H1 (cell line): Measurements from ENCODE around the gene DPYSL3. TPM values are rescaled to one million over a fixed set of nuclear protein-coding genes. Genes with fewer than 3 reads are reported as not detected.

Experiments used
- EP300 ChIP-seq, 2 experiments: IDR thresholded peaks; 1 replicate in 1 of 2; 2 replicates in 1 of 2; pipeline ENCODE4 v1.6.1; 2011 to 2012; ENCODE audit warnings: low read depth in 2 of 2, low read length in 2 of 2, mild to moderate bottlenecking in 2 of 2, borderline replicate concordance in 1 of 2, inconsistent platforms in 1 of 2, moderate library complexity in 1 of 2
- FOSL1 ChIP-seq: IDR thresholded peaks from 2 replicates; pipeline ENCODE4 v1.6.1; 2011; ENCODE audit warnings: mild to moderate bottlenecking, low read depth, low read length, moderate library complexity; ENCODE audit not compliant: insufficient read depth
- HDAC6 ChIP-seq: IDR thresholded peaks from one replicate; pipeline ENCODE4 v1.7.1; 2012; ENCODE audit warnings: low read depth, mild to moderate bottlenecking, inconsistent platforms, low read length, moderate library complexity
- KDM1A ChIP-seq: fragments of 200-600, 300-600 bp; sonication (generic); IDR thresholded peaks from 2 replicates; pipeline ENCODE4 v1.7.1; 2016; ENCODE audit warnings: mild to moderate bottlenecking, low read length, borderline replicate concordance
- polyA plus RNA-seq, 7 experiments: library from polyadenylated mRNA; depleted of rRNA in 3 of 7; stranded (reverse) in 5 of 7; unstranded in 2 of 7; fragments of >200 nt in 5 of 7; fragments of 200-250 nt in 2 of 7; gene quantifications; 1 replicate in 5 of 7; 2 replicates in 1 of 7; 4 replicates in 1 of 7; pipeline versions ENCODE4 v1.2.1 to v1.2.3, GENCODE V29; 2011 to 2013; ENCODE audit warnings: missing spikeins in 2 of 7, mixed read lengths in 2 of 7
- total RNA-seq: library from RNA; stranded (reverse); fragmentation: NEBNext Ultra II Directional; extraction: Animal tissue kit (Norgen Biotek cat#: 25700); gene quantifications from 2 replicates; pipeline ENCODE4 v1.2.1, GENCODE V29; 2021
- TF ChIP-seq, protein P1 (sequence below): IDR thresholded peaks from 2 replicates; pipeline ENCODE4 v1.6.1; 2012; ENCODE audit warnings: inconsistent platforms

Gene DPYSL3
- total and polyA plus RNA-seq, 2 of the 8 experiments (the other 6 are each of a cell fraction or from before 2014, with no cell fraction given) = 268 to 387 TPM

DNA sequence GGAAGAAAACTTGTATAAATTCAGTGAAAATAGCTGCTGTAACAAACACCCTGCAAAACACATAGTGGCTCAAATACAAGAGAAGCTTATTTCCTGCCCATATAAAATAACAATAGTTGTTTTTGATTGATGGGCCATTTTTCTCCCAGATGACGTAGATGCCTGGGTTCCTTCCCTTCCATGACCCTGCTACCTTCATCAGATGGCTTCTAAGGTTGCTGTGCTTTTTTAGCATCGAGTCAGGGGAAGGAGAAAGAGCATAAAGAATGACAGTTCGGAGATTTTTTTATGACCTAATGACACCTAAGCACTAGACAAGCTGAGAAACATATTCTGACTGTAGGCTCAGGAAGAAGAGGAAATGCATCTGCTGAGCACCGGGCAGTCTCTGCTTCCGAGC, 34.7 kb upstream of the DPYSL3 start (continued):
- TF ChIP-seq, protein P1, sequence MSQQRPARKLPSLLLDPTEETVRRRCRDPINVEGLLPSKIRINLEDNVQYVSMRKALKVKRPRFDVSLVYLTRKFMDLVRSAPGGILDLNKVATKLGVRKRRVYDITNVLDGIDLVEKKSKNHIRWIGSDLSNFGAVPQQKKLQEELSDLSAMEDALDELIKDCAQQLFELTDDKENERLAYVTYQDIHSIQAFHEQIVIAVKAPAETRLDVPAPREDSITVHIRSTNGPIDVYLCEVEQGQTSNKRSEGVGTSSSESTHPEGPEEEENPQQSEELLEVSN = no peak
- TF ChIP-seq KDM1A (no peak), HDAC6 (no peak), FOSL1 (no peak), EP300 (IDR thresholded peaks at IDR 0.05; ENCODE audit: borderline replicate concordance in 1 of 2, low read depth in 2 of 2, low read length in 2 of 2) (no peak)
